Endothelial cell of umbilical vein (primary cell): ENCODE results near the gene CRLF1. TPM values are rescaled to one million over a fixed set of nuclear protein-coding genes. Genes with fewer than 3 reads are reported as not detected.

ENCODE experiments used
- BruUV-seq: library from RNA; stranded (reverse); fragments of 400-500 nt; replicated peaks from 2 replicates; lab custom pipeline; 2021; lab: Mats Ljungman, UMichigan
- CTCF ChIA-PET: fragments of 300-600, 350-600 bp; sonication (Branson Sonifier 250); formaldehyde crosslinking; loops from one replicate; lab custom pipeline; 2021; ENCODE audit warnings: antibody characterized with exemption, inconsistent platforms; lab: Charles Lee
- POLR2A ChIA-PET: fragments of 300-600, 350-600 bp; sonication (Branson Sonifier 250); formaldehyde crosslinking; loops from one replicate; lab custom pipeline; 2021; ENCODE audit warnings: antibody characterized with exemption, inconsistent platforms; lab: Charles Lee
- DNase-seq: peaks from one replicate; pipeline ENCODE4 v3.0.0-alpha.2; 2011; ENCODE audit warnings: low read depth, low spot score
- FAIRE-seq: peaks from 2 replicates; lab custom pipeline; 2011; peaks lifted over from hg19 to GRCh38; lab: Jason Lieb, UNC
- H2AFZ ChIP-seq: 2 replicates; pipeline ENCODE4 v1.6.0; 2012; ENCODE audit warnings: low read depth, low read length, control low read depth, inconsistent platforms
- H3K27ac ChIP-seq: 2 replicates; pipeline ENCODE4 v1.5.1; 2011; ENCODE audit warnings: low read depth, mild to moderate bottlenecking, control low read depth, low read length, moderate library complexity; ENCODE audit not compliant: insufficient read depth
- H3K27me3 ChIP-seq, 2 experiments: 2 replicates each; pipeline versions ENCODE4 v1.6.0 to v1.6.1; 2011; ENCODE audit warnings: low read length in 2 of 2, mixed read lengths in 1 of 2; ENCODE audit not compliant: control insufficient read depth in 2 of 2, insufficient read depth in 2 of 2
- H3K36me3 ChIP-seq, 2 experiments: 2 replicates in 1 of 2; 3 replicates in 1 of 2; pipeline ENCODE4 v1.5.1; 2011; ENCODE audit warnings: low read length in 2 of 2, mild to moderate bottlenecking in 1 of 2, moderate library complexity in 1 of 2; ENCODE audit not compliant: control insufficient read depth in 2 of 2, insufficient read depth in 2 of 2; ENCODE audit errors: extremely low read depth in 1 of 2
- H3K4me1 ChIP-seq: 3 replicates; pipeline ENCODE4 v1.5.1; 2011; ENCODE audit warnings: mild to moderate bottlenecking, low read length; ENCODE audit not compliant: control insufficient read depth, insufficient read depth; ENCODE audit errors: extremely low read depth
- H3K4me2 ChIP-seq: 2 replicates; pipeline ENCODE4 v1.6.1; 2011; ENCODE audit warnings: low read length, control low read depth, mixed read lengths; ENCODE audit not compliant: insufficient read depth
- H3K4me3 ChIP-seq, 3 experiments: fragments of 200-600 bp in 1 of 3; sonication (generic), shearing (Covaris generic) in 1 of 3; replicated peaks in 1 of 3; 2 replicates each; pipeline ENCODE4 v1.5.1; 2011 to 2016; ENCODE audit warnings: control low read depth in 3 of 3, low read length in 3 of 3, mild to moderate bottlenecking in 2 of 3, inconsistent platforms in 1 of 3, low read depth in 1 of 3, moderate library complexity in 1 of 3; ENCODE audit not compliant: insufficient read depth in 1 of 3
- H3K79me2 ChIP-seq: 2 replicates; pipeline ENCODE4 v1.6.0; 2012; ENCODE audit warnings: low read length, inconsistent platforms; ENCODE audit not compliant: control insufficient read depth, insufficient read depth
- H3K9ac ChIP-seq: replicated peaks from 2 replicates; pipeline ENCODE3; 2011; ENCODE audit warnings: low read length, control low read depth; ENCODE audit not compliant: insufficient read depth; ENCODE audit errors: extremely low read depth
- H3K9me1 ChIP-seq: replicated peaks from 3 replicates; pipeline ENCODE4 v1.6.0; 2011; ENCODE audit warnings: mild to moderate bottlenecking, low read length; ENCODE audit not compliant: control insufficient read depth, insufficient read depth; ENCODE audit errors: extremely low read depth
- H3K9me3 ChIP-seq: replicated peaks from 2 replicates; pipeline ENCODE4 v1.5.1; 2012; ENCODE audit warnings: low read length, inconsistent platforms; ENCODE audit not compliant: control insufficient read depth, insufficient read depth
- H4K20me1 ChIP-seq: replicated peaks from 2 replicates; pipeline ENCODE3; 2011; ENCODE audit warnings: mild to moderate bottlenecking, low read length; ENCODE audit not compliant: control insufficient read depth, insufficient read depth; ENCODE audit errors: extremely low read depth
- CTCF ChIP-seq, 2 donors: IDR thresholded peaks; 1 replicate in 1 of 2; 2 replicates in 1 of 2; pipeline ENCODE4 v1.5.1; 2011; ENCODE audit warnings: low read length in 2 of 2, mild to moderate bottlenecking in 2 of 2, moderate library complexity in 2 of 2, control low read depth in 1 of 2, inconsistent platforms in 1 of 2, low read depth in 1 of 2; ENCODE audit not compliant: insufficient read depth in 1 of 2; ENCODE audit errors: extremely low read depth in 1 of 2
- EZH2 ChIP-seq: IDR thresholded peaks from 2 replicates; pipeline ENCODE4 v1.6.1; 2012; ENCODE audit warnings: borderline replicate concordance, low read depth, mild to moderate bottlenecking, moderate library complexity, low read length, inconsistent platforms; ENCODE audit not compliant: severe bottlenecking
- FOS ChIP-seq: IDR thresholded peaks from 2 replicates; pipeline ENCODE4 v1.6.1; 2011; ENCODE audit warnings: mild to moderate bottlenecking, low read length, moderate library complexity, borderline replicate concordance; ENCODE audit not compliant: insufficient read depth
- GATA2 ChIP-seq: IDR thresholded peaks from 2 replicates; pipeline ENCODE4 v1.7.0; 2011; ENCODE audit warnings: low read depth, mild to moderate bottlenecking, moderate library complexity, mixed read lengths, low read length; ENCODE audit not compliant: insufficient read length, insufficient read depth
- JUN ChIP-seq: IDR thresholded peaks from 2 replicates; pipeline ENCODE4 v1.6.1; 2011; ENCODE audit warnings: borderline replicate concordance, low read depth; ENCODE audit not compliant: insufficient read length, insufficient read depth
- MYC ChIP-seq: IDR thresholded peaks from one replicate; pipeline ENCODE4 v1.6.1; 2011; ENCODE audit warnings: mild to moderate bottlenecking, low read depth, low read length
- POLR2A ChIP-seq: IDR thresholded peaks from 2 replicates; pipeline ENCODE4 v1.6.1; 2012; ENCODE audit warnings: low read depth, mild to moderate bottlenecking, control low read depth, low read length
- POLR2AphosphoS5 ChIP-seq: IDR thresholded peaks from 2 replicates; pipeline ENCODE4 v1.6.1; 2012; ENCODE audit warnings: low read depth, mild to moderate bottlenecking, control low read depth, low read length, moderate library complexity; ENCODE audit not compliant: insufficient read depth
- dilution Hi-C: fragments of 300-500 bp; cut with MboI; formaldehyde crosslinking; loops from one replicate; pipeline ENCODE4 v1.15.0; 2019; ENCODE audit warnings: low sequenced_read_pairs; ENCODE audit not compliant: extremely low pct_ligation_motif_present
- intact Hi-C: fragments of 100-400 bp; cut with micrococcal nuclease; formaldehyde crosslinking; loops from one replicate; pipeline ENCODE4 v1.10.0; 2022
- polyA plus RNA-seq, 4 experiments: library from polyadenylated mRNA; depleted of rRNA in 3 of 4; stranded (reverse) in 3 of 4; unstranded in 1 of 4; fragments of >200 nt; gene quantifications; 2 replicates each; pipeline versions ENCODE4 v1.2.1 to v1.2.3, GENCODE V29; 2011 to 2012; ENCODE audit warnings: missing spikeins in 1 of 4
- total RNA-seq: library from RNA; stranded (reverse); gene quantifications from 2 replicates; pipeline ENCODE4 v1.2.3, GENCODE V29; 2021
- TF ChIP-seq, protein P1 (sequence below): IDR thresholded peaks from 2 replicates; pipeline ENCODE4 v1.6.1; 2011; ENCODE audit not compliant: insufficient read depth, insufficient read length

CRLF1 gene
- total and polyA plus RNA-seq, 2 donors (not counting 3 experiments of a cell fraction or from before 2014, with no cell fraction given), result 0.18 TPM; not detected in 1

- Histone ChIP-seq H3K79me2 (no peaks in the 10 kb centered on the region), H4K20me1 (no peaks in the 10 kb centered on the region), H3K9ac (no peak overlapping the region), H3K36me3 (no peaks in the 10 kb centered on the region), H3K27me3 (no peaks in the 10 kb centered on the region), H3K4me3 (no peak overlapping the region), H3K9me3 (no peaks in the 10 kb centered on the region), H3K27ac (no peak overlapping the region), H3K9me1 (no peaks in the 10 kb centered on the region), H2AFZ (no peak overlapping the region), H3K4me2 (no peak overlapping the region), H3K4me1 (peaks cover 4% of the 10 kb centered on the region)
- peak; percentile 34 for DNase-seq
- BruUV-seq, result no TSS peak
- no peak for TF ChIP-seq JUN
- no peak for TF ChIP-seq CTCF (IDR thresholded peaks at IDR 0.05; ENCODE audit: extremely low read depth in 1 of 2, insufficient read depth in 1 of 2, low read depth in 1 of 2, low read length in 2 of 2)
- TF ChIP-seq GATA2, result no peak
- no peak for TF ChIP-seq MYC
- TF ChIP-seq FOS, result no peak
- TF ChIP-seq EZH2, result no peak
- TF ChIP-seq POLR2A, result no peak
- TF ChIP-seq, protein P1, sequence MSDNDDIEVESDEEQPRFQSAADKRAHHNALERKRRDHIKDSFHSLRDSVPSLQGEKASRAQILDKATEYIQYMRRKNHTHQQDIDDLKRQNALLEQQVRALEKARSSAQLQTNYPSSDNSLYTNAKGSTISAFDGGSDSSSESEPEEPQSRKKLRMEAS, result no peak
- no peak for TF ChIP-seq POLR2AphosphoS5
- ChIA-PET POLR2A (no interaction called here), CTCF (no interaction called here)
- FAIRE-seq, result peak; percentile 72
- intact Hi-C loops, result no loop called here
- dilution Hi-C loops, result no loop called here
These were observed 9.8 kb downstream of the CRLF1 start for GRCh38 chr19:18596752-18597157.
